Endometrial microvascular endothelial cells (primary cell): ENCODE results near the gene AASDHPPT. TPM values are rescaled to one million over a fixed set of nuclear protein-coding genes. Genes with fewer than 3 reads are reported as not detected.

ENCODE experiments used
- in situ Hi-C: cut with HindIII; loops from 2 replicates; pipeline ENCODE4 v1.10.0; 2017; ENCODE audit warnings: low sequenced_read_pairs, low pct_unique_long_range_greater_than_20kb; ENCODE audit errors: inconsistent ontology term
- total RNA-seq: library from RNA; depleted of rRNA; stranded (reverse); fragments of >200 nt; gene quantifications from one replicate; pipeline ENCODE4 v1.2.3, GENCODE V29; 2015; ENCODE audit errors: inconsistent ontology term

Gene AASDHPPT
- total RNA-seq, 1 donor from 2014 or later = 75.4 TPM

DNA sequence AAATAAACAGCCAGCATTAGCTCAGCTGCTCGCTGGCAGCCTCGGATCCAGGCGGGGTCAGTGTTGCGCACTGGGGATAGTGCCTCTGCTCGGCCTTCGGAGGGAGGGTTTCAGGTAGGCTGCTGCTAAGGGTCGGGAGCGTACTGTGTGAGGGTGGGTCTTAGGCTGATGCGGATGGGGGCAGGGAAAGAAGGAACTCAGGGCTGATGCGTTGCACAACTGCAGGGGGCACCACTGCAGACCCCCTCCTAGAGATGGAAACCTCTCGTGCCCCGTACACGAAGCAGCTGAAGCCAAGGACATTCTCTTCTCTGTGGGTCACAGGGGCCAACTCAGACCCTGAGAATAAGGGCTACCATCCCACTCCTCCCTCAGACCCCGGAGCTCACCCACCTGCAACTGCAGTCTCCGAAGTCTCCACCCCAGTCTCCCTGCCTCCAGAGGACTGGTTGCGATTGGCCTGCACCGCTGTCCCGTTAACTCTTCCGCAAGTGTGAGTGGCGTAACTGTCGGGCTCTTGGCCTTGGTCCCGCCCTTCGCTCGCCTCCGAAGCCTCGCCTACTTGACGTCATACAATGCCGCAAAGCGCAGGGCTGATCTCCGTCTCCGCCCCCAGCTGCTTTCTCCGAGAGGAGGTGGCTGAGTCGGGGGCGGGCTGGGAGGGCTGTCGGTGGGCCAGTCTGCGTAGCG, 398 bp upstream of the AASDHPPT start, which contains the start of gene KBTBD3:
Gene KBTBD3, minus strand, starts transcription at position 429 of the 690 bp plus-strand sequence. CDS start 18,250 bp downstream, outside the sequence.
- in situ Hi-C loops = no loop called here

DNA sequence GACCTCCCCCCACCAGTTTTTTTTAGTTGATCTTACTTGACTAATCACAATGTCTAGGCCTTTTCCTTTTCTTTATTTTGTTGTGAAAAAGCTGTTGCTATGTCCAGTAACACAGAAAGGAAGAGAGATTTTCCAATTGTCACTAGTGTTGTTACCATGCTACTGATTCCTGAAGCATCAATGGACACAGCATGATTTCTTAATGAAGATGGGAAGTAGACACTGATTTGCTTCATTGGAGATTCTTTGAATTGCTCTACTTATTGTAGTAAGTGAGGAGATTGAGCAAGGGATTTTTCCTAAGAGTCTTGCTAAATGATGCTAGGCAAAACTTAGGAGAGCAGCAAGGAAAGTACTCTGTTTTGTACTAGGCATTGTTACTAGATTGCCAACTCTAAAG, 4.6 kb downstream of the AASDHPPT start:
- in situ Hi-C loops = no loop called here

GRCh38 chr11:106086135-106086534, 8.7 kb downstream of the AASDHPPT start:
- in situ Hi-C loops = no loop called here

GRCh38 chr11:106086850-106087249, 9.4 kb downstream of the AASDHPPT start:
- in situ Hi-C loops = no loop called here

GRCh38 chr11:106087815-106088435, 10.5 kb downstream of the AASDHPPT start:
- in situ Hi-C loops = no loop called here

DNA sequence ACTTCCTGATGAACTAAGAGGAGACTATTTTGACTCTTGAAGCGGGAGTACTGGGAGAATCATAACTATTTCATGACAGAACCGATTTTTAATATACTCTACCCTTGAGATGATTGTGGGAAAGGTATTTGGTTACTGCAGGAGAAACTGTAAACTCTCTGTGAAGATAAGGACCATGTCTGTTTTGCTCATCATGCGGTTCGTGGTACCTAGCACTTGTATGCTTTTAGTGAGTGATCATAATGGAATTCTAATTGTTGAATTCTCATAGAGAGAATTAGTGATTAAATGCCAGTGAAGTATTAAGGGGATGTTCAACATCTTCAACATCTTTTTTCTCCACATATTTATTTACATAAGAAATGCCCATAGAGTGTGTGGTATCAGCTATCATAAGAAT, 11.4 kb downstream of the AASDHPPT start:
- in situ Hi-C loops = no loop called here

- in situ Hi-C loops = no loop called here
Observed at GRCh38 chr11:106091480-106092123, 14.1 kb downstream of the AASDHPPT start.

GRCh38 chr11:106092446-106092845, 15.0 kb downstream of the AASDHPPT start:
- in situ Hi-C loops = no loop called here

GRCh38 chr11:106098893-106099553, 21.6 kb downstream of the AASDHPPT start:
- in situ Hi-C loops = no loop called here

DNA sequence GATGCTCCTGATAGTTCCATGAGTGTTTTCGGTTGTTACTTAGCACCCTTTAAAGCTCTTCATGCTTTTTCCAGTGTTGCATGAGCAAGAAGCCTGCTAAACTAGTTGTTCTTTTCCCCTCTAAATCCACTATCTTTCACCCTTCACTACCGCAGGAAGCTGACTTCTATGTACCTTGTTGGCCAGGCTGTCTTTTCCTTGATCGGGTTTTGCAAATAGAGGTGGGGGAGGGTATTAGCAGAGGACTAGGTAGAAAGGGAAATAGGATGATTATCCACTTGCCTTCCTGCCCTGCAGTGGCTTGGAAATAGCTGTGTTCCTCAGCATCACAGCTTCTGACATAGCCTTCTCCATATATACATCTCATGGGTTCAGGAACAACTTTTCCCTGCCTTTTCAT, 23.9 kb downstream of the AASDHPPT start:
- in situ Hi-C loops = no loop called here

DNA sequence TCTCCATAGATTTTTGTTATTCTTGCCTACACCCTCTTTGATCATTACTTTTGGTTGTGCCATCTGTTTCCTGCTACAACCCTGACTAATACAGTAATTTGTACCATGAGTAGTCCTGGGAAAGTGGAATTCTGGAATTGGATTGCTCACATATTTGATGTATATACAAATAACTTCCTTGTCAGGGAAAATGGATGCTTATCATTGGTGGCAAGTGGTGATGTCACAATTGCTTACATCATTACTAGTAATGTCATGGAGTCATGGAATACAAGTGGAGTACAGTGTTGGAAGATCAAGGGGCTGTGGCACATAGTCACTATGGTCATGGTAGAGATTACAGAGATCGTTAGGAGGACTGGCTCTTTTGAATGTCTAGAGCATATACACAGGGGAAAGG, 24.4 kb downstream of the AASDHPPT start:
- in situ Hi-C loops = no loop called here

DNA sequence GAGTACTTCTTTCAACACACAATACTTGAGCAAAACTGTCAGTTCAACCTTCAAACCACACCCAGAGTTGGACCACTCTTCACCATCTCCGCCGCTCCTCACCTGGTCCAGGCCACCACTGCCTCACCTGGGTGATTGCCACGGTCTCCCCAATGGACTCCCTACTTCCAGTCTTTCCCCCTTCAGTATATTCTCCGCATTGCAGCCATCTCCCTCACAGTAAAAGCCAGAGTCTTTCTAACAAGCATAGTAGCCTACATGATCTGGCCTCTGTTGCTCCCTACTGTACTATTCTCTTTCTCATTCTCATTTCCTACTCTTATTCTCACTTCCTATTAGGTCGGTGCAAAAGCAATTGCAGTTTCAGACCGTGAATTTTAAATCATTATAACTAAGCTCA, 28.5 kb downstream of the AASDHPPT start:
- in situ Hi-C loops = no loop called here

- in situ Hi-C loops = no loop called here
Observed at GRCh38 chr11:106121570-106122320, 44.3 kb downstream of the AASDHPPT start.

DNA sequence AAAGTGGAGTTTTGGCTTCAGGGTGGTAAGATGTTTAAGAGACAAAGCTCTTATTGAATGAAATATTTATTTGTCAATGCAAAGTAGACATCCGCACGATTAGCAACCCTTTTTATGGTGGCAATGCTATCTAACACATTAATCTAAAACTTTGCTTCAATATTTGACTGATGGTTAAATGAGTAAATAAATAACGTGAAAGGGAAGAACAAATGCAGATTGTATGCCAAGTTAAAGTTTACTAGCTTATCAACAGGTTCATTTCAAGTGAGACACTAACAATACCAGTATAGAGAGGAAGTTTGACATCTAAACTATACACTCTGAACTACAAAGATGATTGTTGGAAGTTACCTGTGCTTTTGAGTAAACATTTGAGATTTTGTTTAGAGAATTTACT, 50.1 kb downstream of the AASDHPPT start:
- in situ Hi-C loops = no loop called here

- in situ Hi-C loops = no loop called here
Observed at GRCh38 chr11:106128740-106129139, 51.3 kb downstream of the AASDHPPT start.

DNA sequence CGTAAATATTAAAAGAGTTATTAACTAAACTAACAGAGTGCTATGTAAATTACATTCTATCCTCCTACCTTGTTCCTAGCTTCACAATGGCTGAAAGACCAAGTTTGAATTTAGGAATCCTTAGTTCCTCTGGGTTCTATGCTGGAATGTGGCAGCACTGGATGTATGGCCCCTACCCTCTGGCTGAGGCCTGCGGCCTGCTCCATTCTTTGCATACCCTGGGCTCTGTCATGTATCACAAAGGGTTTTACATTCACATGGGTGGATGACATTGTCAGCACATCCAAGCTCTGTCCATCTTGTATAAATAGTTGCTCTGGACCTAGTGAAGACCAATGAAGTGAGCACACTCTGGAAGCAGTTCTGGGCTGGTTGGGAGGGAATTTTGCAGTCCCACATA, 54.5 kb downstream of the AASDHPPT start:
- in situ Hi-C loops = no loop called here

DNA sequence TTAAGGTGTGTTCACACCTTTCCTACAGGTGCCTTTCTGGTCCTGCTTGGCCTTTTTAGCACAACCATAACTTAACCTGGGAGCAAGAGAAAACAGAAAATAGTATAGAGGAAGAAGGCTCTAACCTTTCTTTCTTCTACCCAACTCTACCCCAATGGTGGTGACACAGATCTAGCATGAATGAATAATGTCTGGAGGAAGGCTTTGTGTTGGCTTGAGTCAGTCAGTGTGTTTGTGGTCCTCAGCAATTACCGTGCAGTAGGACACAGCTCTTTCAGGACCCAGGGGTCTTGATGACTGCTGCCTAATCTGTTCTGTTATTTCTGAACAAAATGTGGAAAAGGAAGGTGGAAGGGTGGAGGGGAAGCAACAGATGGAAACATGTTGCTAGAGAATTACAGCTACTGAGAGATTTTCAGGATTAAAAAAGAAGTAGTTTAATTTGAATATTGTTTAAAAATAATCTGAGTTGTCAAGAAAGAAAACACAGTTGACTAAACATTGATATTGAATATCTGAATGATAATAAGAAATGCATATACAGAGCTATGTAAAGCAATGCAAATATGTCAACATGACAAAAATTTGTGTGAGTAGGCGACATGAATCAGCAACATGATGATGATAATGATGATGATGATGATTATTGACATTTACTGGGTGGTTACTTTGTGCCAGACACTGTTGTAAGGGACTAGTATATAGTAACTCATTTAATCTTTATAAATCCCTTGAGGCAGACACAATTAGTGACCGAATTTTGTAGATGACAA, 55.3 kb downstream of the AASDHPPT start:
- in situ Hi-C loops = no loop called here

DNA sequence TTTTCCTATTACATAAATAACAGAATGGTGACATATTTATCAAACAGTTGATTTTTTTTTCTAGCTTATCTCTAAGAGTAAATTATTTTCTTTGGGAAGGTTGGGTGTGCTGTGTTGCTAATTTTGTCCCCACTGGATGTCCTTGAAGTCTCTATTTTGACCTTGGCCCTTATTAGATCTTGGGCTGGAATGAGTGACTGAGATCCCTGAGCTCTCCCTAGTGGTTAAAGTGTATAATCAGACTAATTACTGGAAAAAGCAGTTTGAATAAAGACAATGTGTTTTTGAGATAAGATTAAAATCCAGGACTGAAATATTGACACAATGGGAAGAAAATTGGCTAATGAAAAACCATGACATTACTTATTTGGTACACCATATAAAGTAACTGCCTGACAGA, 56.1 kb downstream of the AASDHPPT start:
- in situ Hi-C loops = no loop called here
